Mesenchymal stem cell (in vitro differentiated cells and primary cell): ENCODE measurements around the gene HSPB7.
A peak's percentile ranks its signal among the peaks of the same experiment; 100 is the strongest.

Experiments
- DNase-seq: peaks from one replicate; pipeline ENCODE4 v3.0.0-alpha.2; 2013
- H2AFZ ChIP-seq: one replicate; pipeline ENCODE4 v1.6.1; 2013; ENCODE audit warnings: low read depth, mild to moderate bottlenecking, control low read depth, inconsistent platforms, low read length, moderate library complexity
- H2AK5ac ChIP-seq: 2 replicates; pipeline ENCODE4 v1.6.1; 2013; ENCODE audit warnings: low read length, moderate library complexity, mild to moderate bottlenecking, inconsistent platforms; ENCODE audit not compliant: severe bottlenecking
- H2BK120ac ChIP-seq: one replicate; pipeline ENCODE4 v1.6.1; 2013; ENCODE audit warnings: low read depth, mild to moderate bottlenecking, inconsistent platforms, low read length, moderate library complexity
- H2BK12ac ChIP-seq, 2 experiments: one replicate each; pipeline ENCODE4 v1.6.1; 2013; ENCODE audit warnings: inconsistent platforms in 2 of 2, low read length in 2 of 2, mild to moderate bottlenecking in 2 of 2, moderate library complexity in 2 of 2, control low read depth in 1 of 2
- H2BK15ac ChIP-seq: one replicate; pipeline ENCODE4 v1.6.1; 2013; ENCODE audit warnings: mild to moderate bottlenecking, low read depth, inconsistent platforms; ENCODE audit not compliant: poor library complexity, severe bottlenecking
- H2BK5ac ChIP-seq: 2 replicates; pipeline ENCODE4 v1.6.1; 2013; ENCODE audit warnings: low read depth, mild to moderate bottlenecking, low read length, control low read depth, inconsistent platforms; ENCODE audit not compliant: poor library complexity, severe bottlenecking
- H3K14ac ChIP-seq, 2 experiments: one replicate each; pipeline ENCODE4 v1.6.1; 2013; ENCODE audit warnings: inconsistent platforms in 2 of 2, low read length in 2 of 2, control low read depth in 1 of 2, mild to moderate bottlenecking in 1 of 2, moderate library complexity in 1 of 2
- H3K18ac ChIP-seq, 2 experiments: one replicate each; pipeline ENCODE4 v1.6.1; 2013; ENCODE audit warnings: inconsistent platforms in 2 of 2, low read length in 2 of 2, control low read depth in 1 of 2, low read depth in 1 of 2, mild to moderate bottlenecking in 1 of 2
- H3K23ac ChIP-seq, 2 experiments: one replicate each; pipeline ENCODE4 v1.6.1; 2013; ENCODE audit warnings: inconsistent platforms in 2 of 2, low read length in 2 of 2, mild to moderate bottlenecking in 2 of 2, moderate library complexity in 2 of 2, control low read depth in 1 of 2
- H3K27ac ChIP-seq: 2 replicates; pipeline ENCODE4 v1.5.1; 2013; ENCODE audit warnings: mild to moderate bottlenecking, moderate library complexity, low read length, control low read depth, inconsistent platforms; ENCODE audit not compliant: poor library complexity, severe bottlenecking
- H3K27me3 ChIP-seq, 2 experiments: 2 replicates each; pipeline versions ENCODE4 v1.6.1 to v1.7.0; 2013; ENCODE audit warnings: low read length in 2 of 2, mild to moderate bottlenecking in 2 of 2, moderate library complexity in 2 of 2, control low read depth in 1 of 2, inconsistent platforms in 1 of 2; ENCODE audit not compliant: control insufficient read depth in 1 of 2, insufficient read depth in 1 of 2
- H3K36me3 ChIP-seq, 2 experiments: 2 replicates each; pipeline versions ENCODE4 v1.6.1 to v1.7.0; 2013; ENCODE audit warnings: low read length in 2 of 2, control low read depth in 1 of 2, inconsistent platforms in 1 of 2, low read depth in 1 of 2, mild to moderate bottlenecking in 1 of 2; ENCODE audit not compliant: insufficient read depth in 2 of 2, control insufficient read depth in 1 of 2
- H3K4ac ChIP-seq, 2 experiments: one replicate each; pipeline ENCODE4 v1.6.1; 2013; ENCODE audit warnings: inconsistent platforms in 2 of 2, low read length in 2 of 2, mild to moderate bottlenecking in 2 of 2, moderate library complexity in 2 of 2, control low read depth in 1 of 2, low read depth in 1 of 2
- H3K4me1 ChIP-seq: 2 replicates; pipeline ENCODE4 v1.6.1; 2013; ENCODE audit warnings: low read depth, low read length, control low read depth; ENCODE audit not compliant: control insufficient read depth, insufficient read depth
- H3K4me2 ChIP-seq: 2 replicates; pipeline ENCODE4 v1.6.1; 2013; ENCODE audit warnings: low read length, mild to moderate bottlenecking, inconsistent platforms; ENCODE audit not compliant: poor library complexity, severe bottlenecking
- H3K4me3 ChIP-seq, 2 experiments: 2 replicates each; pipeline versions ENCODE4 v1.5.1 to v1.7.0; 2013; ENCODE audit warnings: low read length in 2 of 2, mild to moderate bottlenecking in 2 of 2, control low read depth in 1 of 2, low read depth in 1 of 2; ENCODE audit not compliant: insufficient read depth in 1 of 2
- H3K79me1 ChIP-seq: replicated peaks from 2 replicates; pipeline ENCODE4 v1.6.1; 2013; ENCODE audit warnings: mild to moderate bottlenecking, control low read depth, low read length, inconsistent platforms; ENCODE audit not compliant: poor library complexity, severe bottlenecking
- H3K9ac ChIP-seq: 2 replicates; pipeline ENCODE4 v1.7.0; 2013; ENCODE audit warnings: mild to moderate bottlenecking, low read length, moderate library complexity
- H3K9me3 ChIP-seq: 2 replicates; pipeline ENCODE4 v1.7.0; 2013; ENCODE audit warnings: mild to moderate bottlenecking, low read length; ENCODE audit not compliant: control insufficient read depth
- H4K8ac ChIP-seq: one replicate; pipeline ENCODE4 v1.6.1; 2013; ENCODE audit warnings: inconsistent platforms, mild to moderate bottlenecking, low read length, moderate library complexity
- H4K91ac ChIP-seq: one replicate; pipeline ENCODE4 v1.6.1; 2013; ENCODE audit warnings: mild to moderate bottlenecking, low read length, inconsistent platforms
- WGBS: methylation state at CpG from one replicate; pipeline ENCODE4 v1.1.7; 2013; ENCODE audit warnings: mixed read lengths; 5-methylcytosine and 5-hydroxymethylcytosine counted together

Gene HSPB7

DNA sequence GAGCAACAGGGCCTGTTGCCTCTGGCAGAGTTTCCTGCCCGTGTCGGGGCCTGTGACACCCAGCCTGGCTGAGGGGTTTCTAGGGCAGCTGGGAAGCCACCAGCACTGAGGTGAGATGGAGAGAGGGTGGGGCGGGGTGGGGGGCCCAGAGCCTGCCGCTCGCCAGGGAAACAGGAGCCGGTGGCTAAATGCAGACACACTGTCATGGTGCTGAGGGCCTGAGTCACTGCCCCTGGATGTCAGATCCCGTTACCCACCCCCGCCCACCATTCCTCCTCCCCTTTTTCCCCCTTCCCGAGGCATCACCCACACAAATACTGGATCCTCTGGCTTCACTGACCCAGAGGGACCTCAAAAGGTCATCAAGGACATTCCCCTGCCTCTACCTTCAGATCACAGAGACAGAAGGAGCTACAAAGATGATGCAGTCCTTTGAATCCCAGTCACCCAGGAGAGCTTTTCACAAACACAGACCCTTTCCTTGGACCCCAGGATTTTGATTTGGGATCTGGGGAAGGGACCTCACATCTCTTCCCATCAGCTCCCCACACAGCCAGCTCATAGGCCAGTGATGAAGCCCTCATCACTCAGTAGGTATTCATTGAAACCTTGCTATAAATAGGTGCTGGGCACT, 1.9 kb upstream of the HSPB7 start:
- H4K91ac ChIP-seq = no peak overlapping the region
- peak overlapping the region; percentile 29 for H2BK120ac ChIP-seq
- no peak overlapping the region for H2AFZ ChIP-seq
- H3K27me3 ChIP-seq = peaks cover 0 to 1% of the 10 kb centered on the region in 2 experiments
- peak overlapping the region in 1 of 2 experiments; percentile 49 for H2BK12ac ChIP-seq
- no peak overlapping the region for H3K27ac ChIP-seq
- H3K4ac ChIP-seq = no peak overlapping the region
- no peaks in the 10 kb centered on the region for H3K9me3 ChIP-seq
- WGBS = 22% methylated on average over 5 of the region's 9 CpGs
- H4K8ac ChIP-seq = peak overlapping the region; percentile 55
- peaks cover 37% of the 10 kb centered on the region for H3K4me1 ChIP-seq
- H3K79me1 ChIP-seq = no peaks in the 10 kb centered on the region
- peak; percentile 86 for DNase-seq
- no peak overlapping the region for H2BK5ac ChIP-seq
- no peak overlapping the region for H3K4me3 ChIP-seq
- no peak overlapping the region for H3K4me2 ChIP-seq
- H3K23ac ChIP-seq = no peak overlapping the region
- peak overlapping the region in 1 of 2 experiments; percentile 11 for H3K14ac ChIP-seq
- peak overlapping the region; percentile 45 for H3K9ac ChIP-seq
- no peak overlapping the region for H2BK15ac ChIP-seq
- no peak overlapping the region for H2AK5ac ChIP-seq
- H3K36me3 ChIP-seq = no peaks in the 10 kb centered on the region
- H3K18ac ChIP-seq = peak overlapping the region; percentile 55 to 80

- peak overlapping the region; percentile 86 for H3K9ac ChIP-seq
- peak overlapping the region in 1 of 2 experiments; percentile 85 for H3K4ac ChIP-seq
- H2AFZ ChIP-seq = no peak overlapping the region
- no peak overlapping the region for H3K23ac ChIP-seq
- H4K8ac ChIP-seq = peak overlapping the region; percentile 67
- H4K91ac ChIP-seq = peak overlapping the region; percentile 93
- no peaks in the 10 kb centered on the region for H3K9me3 ChIP-seq
- 93% methylated on average over 23 of the region's 23 CpGs for WGBS
- no peaks in the 10 kb centered on the region for H3K27me3 ChIP-seq
- H3K79me1 ChIP-seq = no peaks in the 10 kb centered on the region
- peak overlapping the region; percentile 29 for H2BK120ac ChIP-seq
- no peak overlapping the region for H3K4me2 ChIP-seq
- H2BK15ac ChIP-seq = peak overlapping the region; percentile 55
- peaks cover 37% of the 10 kb centered on the region for H3K4me1 ChIP-seq
- H3K14ac ChIP-seq = peak overlapping the region in 1 of 2 experiments; percentile 11
- no peak overlapping the region for H2AK5ac ChIP-seq
- H2BK12ac ChIP-seq = peak overlapping the region; percentile 40 to 81
- H3K36me3 ChIP-seq = no peaks in the 10 kb centered on the region
- peak overlapping the region; percentile 78 to 80 for H3K18ac ChIP-seq
- no peak overlapping the region for H3K27ac ChIP-seq
- no peak for DNase-seq
- peak overlapping the region in 1 of 2 experiments; percentile 76 for H3K4me3 ChIP-seq
- no peak overlapping the region for H2BK5ac ChIP-seq
Measured at GRCh38 chr1:16018749-16019643, 1.2 kb upstream of the HSPB7 start.

- H2AFZ ChIP-seq = no peak overlapping the region
Measured at GRCh38 chr1:16018308-16018707, 465 bp upstream of the HSPB7 start.

DNA sequence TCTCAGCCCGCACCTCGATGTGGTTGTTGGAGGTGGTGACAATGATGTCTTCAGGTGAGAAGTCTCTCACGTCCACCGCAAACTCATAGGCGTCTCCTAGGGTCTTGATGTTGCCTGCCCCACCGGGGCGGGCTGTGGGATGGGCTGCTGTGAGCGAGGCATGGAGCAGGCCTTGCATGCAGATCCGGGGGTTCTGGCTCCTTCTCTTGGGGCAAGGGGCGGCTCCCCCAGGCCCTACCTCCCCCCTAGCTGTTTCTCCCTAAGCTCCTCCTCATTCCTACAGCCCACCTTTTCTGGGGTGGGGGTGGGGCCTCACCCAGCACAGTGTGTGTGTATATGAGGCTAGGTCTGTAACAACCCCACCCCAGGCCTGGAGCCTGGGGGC, 775 bp downstream of the HSPB7 start:
- 97% methylated on average over 8 of the region's 10 CpGs for whole genome bisulfite sequencing
- no peak for DNase-seq
- peaks cover 48% of the 10 kb centered on the region for H3K4me1 ChIP-seq

More at GRCh38 chr1:16018308-16018707, 465 bp upstream of the HSPB7 start:
- no peak overlapping the region for H2BK5ac ChIP-seq
- peaks cover 40% of the 10 kb centered on the region for H3K4me1 ChIP-seq
- peak overlapping the region; percentile 67 for H4K8ac ChIP-seq
- H2AK5ac ChIP-seq = no peak overlapping the region
- peak overlapping the region; percentile 12 for H2BK15ac ChIP-seq
- H2BK120ac ChIP-seq = peak overlapping the region; percentile 6
- H3K79me1 ChIP-seq = no peaks in the 10 kb centered on the region
- H3K18ac ChIP-seq = peak overlapping the region; percentile 78 to 94
- H3K9me3 ChIP-seq = no peaks in the 10 kb centered on the region
- H3K36me3 ChIP-seq = no peaks in the 10 kb centered on the region
- peak overlapping the region; percentile 86 for H3K9ac ChIP-seq
- 38% methylated on average over 4 of the region's 4 CpGs for WGBS
- peak overlapping the region in 1 of 2 experiments; percentile 76 for H3K4me3 ChIP-seq
- no peak overlapping the region for H3K27ac ChIP-seq
- DNase-seq = no peak
- peak overlapping the region; percentile 93 for H4K91ac ChIP-seq
- H3K27me3 ChIP-seq = no peaks in the 10 kb centered on the region
- H3K23ac ChIP-seq = peak overlapping the region in 1 of 2 experiments; percentile 42
- peak overlapping the region; percentile 73 to 85 for H3K4ac ChIP-seq
- H3K14ac ChIP-seq = no peak overlapping the region
- H2BK12ac ChIP-seq = peak overlapping the region; percentile 34 to 79
- no peak overlapping the region for H3K4me2 ChIP-seq

More for the DNA sequence above, 775 bp downstream of the HSPB7 start:
- H2BK5ac ChIP-seq = no peak overlapping the region
- H3K4ac ChIP-seq = peak overlapping the region in 1 of 2 experiments; percentile 69
- no peak overlapping the region for H3K23ac ChIP-seq
- H3K4me3 ChIP-seq = peak overlapping the region in 1 of 2 experiments; percentile 76
- no peak overlapping the region for H3K4me2 ChIP-seq
- no peak overlapping the region for H4K8ac ChIP-seq
- H3K9ac ChIP-seq = peak overlapping the region; percentile 86
- H2BK15ac ChIP-seq = peak overlapping the region; percentile 52
- no peak overlapping the region for H2AFZ ChIP-seq
- no peaks in the 10 kb centered on the region for H3K79me1 ChIP-seq
- no peak overlapping the region for H3K27ac ChIP-seq
- H4K91ac ChIP-seq = peak overlapping the region; percentile 52
- H3K27me3 ChIP-seq = no peaks in the 10 kb centered on the region
- H2AK5ac ChIP-seq = no peak overlapping the region
- H3K36me3 ChIP-seq = no peaks in the 10 kb centered on the region
- H2BK12ac ChIP-seq = peak overlapping the region in 1 of 2 experiments; percentile 40
- no peak overlapping the region for H3K14ac ChIP-seq
- H2BK120ac ChIP-seq = no peak overlapping the region
- no peaks in the 10 kb centered on the region for H3K9me3 ChIP-seq
- H3K18ac ChIP-seq = peak overlapping the region in 1 of 2 experiments; percentile 78
